Astrocyte (in vitro differentiated cells and primary cell): ENCODE measurements around the gene DCC. TPM values are rescaled to one million over a fixed set of nuclear protein-coding genes. Genes with fewer than 3 reads are reported as not detected.

Experiments used
- DNase-seq: peaks from one replicate; pipeline ENCODE4 v3.0.0-alpha.2; 2010; ENCODE audit warnings: low read depth
- FAIRE-seq: peaks from 2 replicates; lab custom pipeline; 2011; peaks lifted over from hg19 to GRCh38; lab: Jason Lieb, UNC
- H2AFZ ChIP-seq: 2 replicates; pipeline ENCODE4 v1.6.0; 2012; ENCODE audit warnings: low read depth, low read length, inconsistent platforms
- H3K27ac ChIP-seq: 2 replicates; pipeline ENCODE4 v1.5.1; 2011; ENCODE audit warnings: low read depth, low read length, inconsistent platforms
- H3K27me3 ChIP-seq: 2 replicates; pipeline ENCODE4 v1.6.0; 2011; ENCODE audit warnings: low read length, inconsistent platforms; ENCODE audit not compliant: insufficient read depth
- H3K36me3 ChIP-seq: 2 replicates; pipeline ENCODE4 v1.5.1; 2011; ENCODE audit warnings: low read length, inconsistent platforms; ENCODE audit not compliant: insufficient read depth
- H3K4me1 ChIP-seq: 2 replicates; pipeline ENCODE4 v1.5.1; 2011; ENCODE audit warnings: low read length, inconsistent platforms; ENCODE audit not compliant: insufficient read depth
- H3K4me2 ChIP-seq: 2 replicates; pipeline ENCODE4 v1.6.0; 2012; ENCODE audit warnings: low read length, inconsistent platforms
- H3K4me3 ChIP-seq: 2 replicates; pipeline ENCODE4 v1.5.1; 2011; ENCODE audit warnings: low read depth, mild to moderate bottlenecking, low read length, inconsistent platforms; ENCODE audit not compliant: insufficient read depth
- H3K79me2 ChIP-seq: 2 replicates; pipeline ENCODE4 v1.6.0; 2012; ENCODE audit warnings: mild to moderate bottlenecking, low read length, inconsistent platforms; ENCODE audit not compliant: insufficient read depth
- H3K9ac ChIP-seq: 2 replicates; pipeline ENCODE4 v1.6.0; 2012; ENCODE audit warnings: mild to moderate bottlenecking, low read length, inconsistent platforms
- H3K9me3 ChIP-seq: 2 replicates; pipeline ENCODE4 v1.5.1; 2012; ENCODE audit warnings: low read depth, mild to moderate bottlenecking, low read length, inconsistent platforms; ENCODE audit not compliant: insufficient read depth
- H4K20me1 ChIP-seq: 2 replicates; pipeline ENCODE4 v1.6.0; 2012; ENCODE audit warnings: low read length, inconsistent platforms; ENCODE audit not compliant: insufficient read depth
- H3K27ac Mint-ChIP-seq: one replicate; pipeline ENCODE4 v1.8.0; 2021; ENCODE audit warnings: mild to moderate bottlenecking, mixed read lengths; ENCODE audit not compliant: unreplicated experiment
- H3K27me3 Mint-ChIP-seq: one replicate; pipeline ENCODE4 v1.8.0; 2021; ENCODE audit warnings: low read depth, mixed read lengths; ENCODE audit not compliant: unreplicated experiment
- H3K36me3 Mint-ChIP-seq: one replicate; pipeline ENCODE4 v1.8.0; 2021; ENCODE audit warnings: low read depth, mixed read lengths; ENCODE audit not compliant: unreplicated experiment
- H3K4me1 Mint-ChIP-seq: one replicate; pipeline ENCODE4 v1.8.0; 2021; ENCODE audit warnings: low read depth, mixed read lengths; ENCODE audit not compliant: unreplicated experiment
- H3K4me3 Mint-ChIP-seq: one replicate; pipeline ENCODE4 v1.8.0; 2021; ENCODE audit warnings: mild to moderate bottlenecking, moderate library complexity, mixed read lengths; ENCODE audit not compliant: unreplicated experiment
- H3K9me3 Mint-ChIP-seq: one replicate; pipeline ENCODE4 v1.8.0; 2021; ENCODE audit warnings: mild to moderate bottlenecking, mixed read lengths; ENCODE audit not compliant: unreplicated experiment
- CTCF ChIP-seq: IDR thresholded peaks from 2 replicates; pipeline ENCODE4 v1.5.1; 2011; ENCODE audit warnings: low read depth, mild to moderate bottlenecking, inconsistent platforms, low read length, moderate library complexity; ENCODE audit not compliant: insufficient read depth
- EZH2 ChIP-seq: IDR thresholded peaks from 2 replicates; pipeline ENCODE4 v1.6.1; 2012; ENCODE audit warnings: mild to moderate bottlenecking, low read length, inconsistent platforms; ENCODE audit not compliant: insufficient read depth
- total RNA-seq: library from RNA; stranded (reverse); gene quantifications from 2 replicates; pipeline ENCODE4 v1.2.1, GENCODE V29; 2021

Gene DCC
- total RNA-seq, 1 donor from 2014 or later, result 2.6 TPM

- Mint-ChIP-seq H3K4me3 (no peak overlapping the region), H3K36me3 (no peaks in the 10 kb centered on the region), H3K27me3 (no peaks in the 10 kb centered on the region), H3K9me3 (no peaks in the 10 kb centered on the region), H3K27ac (no peak overlapping the region), H3K4me1 (peaks cover 3% of the 10 kb centered on the region)
- FAIRE-seq, result no peak
- DNase-seq, result no peak
- no peaks in the 10 kb centered on the region for H4K20me1 ChIP-seq
- no peak overlapping the region for H2AFZ ChIP-seq
- no peaks in the 10 kb centered on the region for H3K9me3 ChIP-seq
- H3K79me2 ChIP-seq, result no peaks in the 10 kb centered on the region
- no peak overlapping the region for H3K9ac ChIP-seq
- H3K4me2 ChIP-seq, result no peak overlapping the region
- TF ChIP-seq CTCF (no peak), EZH2 (no peak)
- no peaks in the 10 kb centered on the region for H3K36me3 ChIP-seq
- no peaks in the 10 kb centered on the region for H3K4me1 ChIP-seq
- H3K27me3 ChIP-seq, result no peaks in the 10 kb centered on the region
- no peak overlapping the region for H3K4me3 ChIP-seq
- no peak overlapping the region for H3K27ac ChIP-seq
These were observed 270.6 kb downstream of the DCC start for GRCh38 chr18:52610451-52611115.

- no peak overlapping the region for H3K9ac ChIP-seq
- Mint-ChIP-seq H3K4me1 (peaks cover 3% of the 10 kb centered on the region), H3K27me3 (no peaks in the 10 kb centered on the region), H3K36me3 (no peaks in the 10 kb centered on the region), H3K9me3 (no peaks in the 10 kb centered on the region), H3K27ac (no peak overlapping the region), H3K4me3 (no peak overlapping the region)
- no peak overlapping the region for H3K4me3 ChIP-seq
- no peaks in the 10 kb centered on the region for H3K27me3 ChIP-seq
- H4K20me1 ChIP-seq, result no peaks in the 10 kb centered on the region
- H3K79me2 ChIP-seq, result no peaks in the 10 kb centered on the region
- H3K4me2 ChIP-seq, result no peak overlapping the region
- no peaks in the 10 kb centered on the region for H3K4me1 ChIP-seq
- FAIRE-seq (no peak), DNase-seq (no peak)
- TF ChIP-seq EZH2 (no peak), CTCF (no peak)
- no peaks in the 10 kb centered on the region for H3K36me3 ChIP-seq
- no peak overlapping the region for H3K27ac ChIP-seq
- no peak overlapping the region for H2AFZ ChIP-seq
- H3K9me3 ChIP-seq, result no peaks in the 10 kb centered on the region
These were observed 272.4 kb downstream of the DCC start for GRCh38 chr18:52612406-52612805.

GRCh38 chr18:52615321-52615720, 275.3 kb downstream of the DCC start:
- H3K4me3 ChIP-seq, result no peak overlapping the region
- H4K20me1 ChIP-seq, result no peaks in the 10 kb centered on the region
- no peaks in the 10 kb centered on the region for H3K27me3 ChIP-seq
- H3K79me2 ChIP-seq, result no peaks in the 10 kb centered on the region
- H3K36me3 ChIP-seq, result no peaks in the 10 kb centered on the region
- FAIRE-seq, result no peak
- H3K27ac ChIP-seq, result no peak overlapping the region
- TF ChIP-seq CTCF (no peak), EZH2 (no peak)
- Mint-ChIP-seq H3K36me3 (no peaks in the 10 kb centered on the region), H3K27ac (no peak overlapping the region), H3K4me1 (peaks cover 3% of the 10 kb centered on the region), H3K9me3 (no peaks in the 10 kb centered on the region), H3K4me3 (no peak overlapping the region), H3K27me3 (no peaks in the 10 kb centered on the region)
- H3K9me3 ChIP-seq, result no peaks in the 10 kb centered on the region
- no peak overlapping the region for H3K9ac ChIP-seq
- H2AFZ ChIP-seq, result no peak overlapping the region
- no peak overlapping the region for H3K4me2 ChIP-seq
- no peaks in the 10 kb centered on the region for H3K4me1 ChIP-seq
- no peak for DNase-seq
